ENCODE data around the gene SPACA6. TPM values are rescaled to one million over a fixed set of nuclear protein-coding genes. Genes with fewer than 3 reads are reported as not detected.
A peak's percentile ranks its signal among the peaks of the same experiment; 100 is the strongest.

The SPACA6 gene
- total RNA-seq, 1 donor from 2014 or later: 8.0 TPM

DNA sequence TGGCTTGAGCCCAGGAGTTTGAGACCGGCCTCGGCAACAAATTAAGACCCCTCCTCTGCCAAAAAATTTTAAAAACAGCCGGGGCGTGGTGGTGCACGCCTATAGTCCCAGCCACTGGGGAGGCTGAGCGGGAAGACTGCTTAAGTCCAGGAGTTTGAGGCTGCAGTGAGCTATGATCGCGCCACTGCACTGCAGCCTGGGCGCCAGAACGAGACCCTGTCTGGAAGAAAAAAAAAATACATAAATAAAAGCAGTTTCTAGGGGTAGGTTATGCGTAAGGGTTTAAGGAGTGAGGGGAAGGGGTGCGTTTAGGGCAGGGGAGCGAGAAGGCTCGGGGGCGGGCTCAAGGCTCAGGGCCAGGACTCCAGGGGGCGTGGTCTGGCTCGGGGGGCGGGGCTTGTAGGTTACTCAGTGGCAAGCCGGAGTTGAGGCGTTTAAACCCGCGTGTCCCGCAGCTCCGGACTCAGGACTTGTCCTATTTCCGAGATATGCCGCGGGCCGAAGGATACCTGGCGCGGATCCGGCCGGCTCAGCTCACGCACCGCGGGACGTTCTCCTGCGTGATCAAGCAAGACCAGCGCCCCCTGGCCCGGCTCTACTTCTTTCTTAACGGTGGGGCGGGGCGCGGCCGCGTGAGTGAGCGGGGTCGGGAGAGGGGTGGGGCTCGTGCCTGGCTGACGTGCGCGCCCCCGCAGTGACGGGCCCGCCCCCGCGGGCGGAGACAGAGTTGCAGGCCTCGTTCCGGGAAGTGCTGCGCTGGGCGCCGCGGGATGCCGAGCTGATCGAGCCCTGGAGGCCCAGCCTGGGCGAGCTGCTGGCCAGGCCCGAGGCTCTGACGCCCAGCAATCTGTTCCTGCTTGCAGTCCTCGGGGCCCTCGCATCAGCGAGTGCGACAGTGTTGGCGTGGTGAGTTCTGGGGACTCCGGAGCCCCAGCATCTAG, 10.7 kb downstream of the SPACA6 start:
- peak; percentile 94 for DNase-seq (ENCODE audit: low read depth)

DNA sequence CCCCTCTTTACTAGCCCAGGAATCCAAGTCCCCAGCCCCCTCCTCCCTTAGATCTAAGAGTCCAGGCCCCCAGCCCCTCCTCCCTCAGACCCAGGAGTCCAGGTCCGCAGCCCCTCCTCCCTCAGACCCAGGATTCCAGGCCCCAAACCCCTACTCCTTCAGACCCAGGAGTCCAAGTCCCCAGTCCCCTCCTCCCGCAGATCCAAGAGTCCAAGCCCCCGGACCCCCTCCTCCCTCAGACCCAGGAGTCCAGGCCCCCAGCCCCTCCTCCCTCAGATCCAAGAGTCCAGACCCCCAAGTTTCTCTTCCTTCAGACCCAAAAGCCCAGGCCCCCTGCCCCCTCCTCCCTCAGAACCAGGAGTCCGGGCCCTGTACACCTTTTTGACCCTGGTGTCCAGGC, 11.5 kb downstream of the SPACA6 start:
- no peak for DNase-seq (ENCODE audit: low read depth)

DNA sequence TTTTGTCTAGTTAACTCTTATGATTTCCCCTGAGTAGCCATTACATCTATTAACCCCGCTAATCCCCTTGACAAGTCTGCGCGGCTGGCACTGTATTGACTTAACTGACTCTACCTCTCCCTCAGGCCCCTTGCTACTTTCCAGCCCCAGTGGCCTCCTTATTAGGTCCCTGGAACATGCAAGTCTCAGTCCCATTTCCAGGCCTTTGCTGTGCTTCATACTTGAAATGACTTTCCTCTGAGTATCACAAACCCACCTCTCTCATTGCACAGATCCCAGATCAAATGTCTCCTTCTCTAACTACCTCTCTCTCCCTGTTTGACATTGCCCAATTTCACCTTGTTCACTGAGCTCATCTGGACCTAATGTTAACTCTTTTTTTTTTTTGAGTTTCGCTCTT, 13.2 kb downstream of the SPACA6 start:
- DNase-seq (ENCODE audit: low read depth): no peak

DNA sequence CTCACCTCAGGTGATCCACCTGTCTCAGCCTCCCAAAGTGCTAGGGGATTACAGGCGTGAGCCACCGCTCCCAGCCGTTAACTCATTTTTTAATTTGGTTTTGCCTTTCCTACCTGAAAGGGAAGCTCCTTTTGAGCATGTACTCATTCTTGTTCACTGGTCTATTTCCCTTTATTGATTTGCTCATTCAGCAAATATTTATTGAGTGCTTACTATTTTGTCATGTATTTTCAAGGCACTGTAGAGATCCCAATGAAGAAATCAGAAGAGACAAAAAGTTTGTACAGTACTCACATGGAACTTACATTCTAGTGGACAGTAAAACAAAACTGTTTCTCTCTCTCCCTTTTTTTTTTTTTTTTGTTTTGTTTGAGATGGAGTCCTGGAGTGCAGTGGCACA, 13.8 kb downstream of the SPACA6 start:
- DNase-seq (ENCODE audit: low read depth): no peak

DNA sequence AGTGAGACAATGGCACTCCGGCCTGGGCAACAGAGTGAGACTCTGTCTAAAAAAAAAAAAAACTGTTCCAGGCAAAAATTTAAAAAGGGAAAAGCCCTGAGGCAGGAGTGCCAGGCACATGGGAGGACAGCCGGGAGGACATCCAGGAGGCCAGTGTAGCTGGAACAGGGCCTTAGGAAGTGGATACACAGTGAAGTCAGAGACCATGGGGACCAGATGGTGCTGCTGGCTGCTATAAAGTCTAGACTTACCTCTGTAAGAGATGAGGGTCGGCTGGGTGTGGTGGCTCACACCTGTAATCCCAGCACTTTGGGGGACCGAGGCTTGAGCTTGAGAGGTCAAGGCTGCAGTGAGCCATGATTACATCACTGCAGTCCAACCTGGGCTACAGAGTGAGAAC, 15.7 kb downstream of the SPACA6 start:
- no peak for DNase-seq (ENCODE audit: low read depth)

DNA sequence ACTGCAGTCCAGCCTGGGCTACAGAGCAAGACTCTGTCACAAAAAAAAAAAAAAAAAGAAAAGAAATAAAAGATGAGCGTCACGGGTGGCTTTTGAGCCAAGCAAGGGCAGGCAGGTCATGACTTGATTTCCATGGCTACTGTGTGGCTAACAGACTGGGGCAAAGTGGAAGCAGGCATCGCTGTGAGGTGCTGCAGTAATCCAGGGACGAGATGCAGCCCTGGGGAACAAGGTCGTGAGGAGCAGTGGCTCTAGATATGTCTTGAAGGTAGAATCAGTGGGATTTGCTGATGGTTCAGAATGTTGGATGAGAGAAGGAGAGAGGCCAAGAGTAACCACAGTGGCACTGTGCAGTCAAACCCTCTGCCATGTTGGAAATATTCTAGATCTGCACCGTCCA, 16.4 kb downstream of the SPACA6 start:
- DNase-seq (ENCODE audit: low read depth): no peak

DNA sequence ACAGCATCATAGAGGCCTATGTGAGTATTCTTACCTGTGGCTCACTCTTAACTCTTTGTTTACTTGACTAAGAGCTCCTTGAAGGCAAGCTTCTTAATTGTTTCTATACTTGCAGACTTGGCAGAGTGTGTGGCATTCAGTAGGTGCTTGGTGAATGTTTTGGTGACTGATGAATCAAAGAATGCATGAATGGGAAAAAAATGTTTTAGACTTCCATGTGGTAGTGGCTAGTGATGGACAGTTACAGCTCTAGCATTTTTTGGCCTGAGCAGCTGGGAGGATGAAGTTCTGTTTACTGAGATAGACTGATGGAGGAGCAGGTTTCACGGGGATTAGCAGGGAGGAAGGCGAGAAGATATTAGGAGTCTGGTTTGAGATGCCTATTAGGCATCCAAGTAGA, 17.0 kb downstream of the SPACA6 start:
- DNase-seq (ENCODE audit: low read depth): no peak

DNA sequence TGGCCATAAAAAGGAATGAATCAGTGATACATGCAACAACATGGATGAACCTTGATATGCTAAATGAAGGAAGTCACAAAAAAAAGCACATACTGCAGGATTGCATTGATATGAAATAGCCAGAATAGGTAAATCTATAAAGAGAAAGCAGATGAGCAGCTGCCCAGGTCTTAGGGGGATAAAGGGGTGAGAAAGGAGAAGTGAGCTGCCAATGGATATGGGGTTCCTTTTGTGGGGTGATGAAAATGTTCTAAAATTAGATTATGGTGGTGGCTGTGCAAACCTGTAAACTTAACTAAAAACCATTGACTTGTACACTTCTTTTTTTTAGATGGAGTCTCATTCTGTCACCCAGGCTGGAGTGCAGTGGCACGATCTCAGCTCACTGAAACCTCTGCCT, 18.6 kb downstream of the SPACA6 start:
- DNase-seq (ENCODE audit: low read depth): no peak

DNA sequence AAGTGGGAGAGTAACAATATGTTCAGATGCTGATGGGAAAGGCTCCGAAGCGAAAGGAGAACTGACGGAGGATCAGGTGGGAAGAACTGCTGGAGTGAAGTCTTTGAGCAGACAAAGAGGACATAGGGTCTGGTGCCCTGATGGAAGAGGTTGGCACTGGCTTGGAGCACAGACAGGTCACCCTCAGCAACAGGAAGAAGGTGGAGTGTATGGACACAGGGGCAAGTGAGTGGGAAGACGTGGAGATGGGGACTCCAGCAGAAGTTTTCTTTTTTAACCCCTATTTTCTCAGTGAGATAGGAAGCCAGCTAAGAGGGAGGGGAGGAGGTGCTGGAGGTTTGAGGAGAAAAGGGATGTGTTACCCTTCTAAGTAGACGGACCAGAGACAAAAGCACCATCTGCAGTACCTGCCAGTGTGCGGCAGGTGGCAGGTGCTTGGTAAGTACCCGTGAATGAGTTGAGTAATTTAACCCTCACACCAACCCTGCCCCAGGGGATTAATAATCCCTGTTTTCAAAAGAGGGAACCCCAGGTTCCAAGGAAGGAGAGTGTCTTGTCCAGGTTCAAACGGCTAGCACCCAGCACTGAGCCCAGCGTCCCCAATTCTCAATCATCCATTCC, 19.4 kb downstream of the SPACA6 start:
- no peak for DNase-seq (ENCODE audit: low read depth)

DNA sequence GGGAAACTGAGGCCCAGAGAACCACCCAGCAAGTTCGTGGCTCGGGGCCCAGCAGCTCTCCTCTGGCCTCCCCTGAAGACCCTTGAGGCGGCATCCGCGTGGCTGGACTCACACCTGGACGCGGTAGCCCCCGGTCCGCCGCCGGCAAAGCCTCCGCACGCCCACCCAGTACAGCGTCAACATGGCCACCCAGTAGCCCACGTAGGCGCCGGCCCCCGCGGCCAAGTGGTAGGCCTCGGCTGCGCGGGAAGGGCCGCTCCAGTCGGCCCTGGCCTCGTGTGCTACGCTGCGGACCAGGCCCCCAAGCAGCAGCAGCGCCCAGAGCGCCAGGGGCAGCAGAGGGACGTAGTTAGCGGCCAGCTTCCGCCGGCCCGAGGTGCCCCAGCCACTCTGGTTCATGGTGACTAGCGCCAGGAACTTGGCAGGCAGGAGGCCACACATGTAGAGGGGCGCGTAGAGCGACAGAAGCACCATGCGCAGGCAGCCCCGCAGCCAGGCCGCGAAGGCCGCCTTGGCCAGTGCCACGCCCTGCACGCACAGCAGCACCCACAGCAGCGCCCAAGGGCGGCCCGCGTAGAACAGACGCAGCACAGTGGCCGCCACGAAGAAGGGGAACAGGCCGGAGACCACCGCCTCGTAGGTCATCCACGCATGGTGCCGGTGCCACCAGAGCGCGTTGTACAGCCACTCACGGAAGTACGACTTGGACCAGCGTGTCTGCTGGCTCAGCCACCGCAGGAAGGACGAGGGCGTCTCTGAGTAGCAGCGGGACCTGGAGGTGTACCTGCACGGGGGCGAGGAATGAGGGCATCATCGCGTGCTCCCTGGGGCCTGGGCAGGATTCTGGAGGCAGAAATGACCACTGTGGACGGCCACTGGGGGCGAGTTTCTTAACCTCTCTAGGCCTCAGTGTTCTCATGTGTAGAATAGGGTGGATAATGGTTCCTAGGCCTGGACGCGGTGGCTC, 20.5 kb downstream of the SPACA6 start:
- DNase-seq (ENCODE audit: low read depth): no peak

DNA sequence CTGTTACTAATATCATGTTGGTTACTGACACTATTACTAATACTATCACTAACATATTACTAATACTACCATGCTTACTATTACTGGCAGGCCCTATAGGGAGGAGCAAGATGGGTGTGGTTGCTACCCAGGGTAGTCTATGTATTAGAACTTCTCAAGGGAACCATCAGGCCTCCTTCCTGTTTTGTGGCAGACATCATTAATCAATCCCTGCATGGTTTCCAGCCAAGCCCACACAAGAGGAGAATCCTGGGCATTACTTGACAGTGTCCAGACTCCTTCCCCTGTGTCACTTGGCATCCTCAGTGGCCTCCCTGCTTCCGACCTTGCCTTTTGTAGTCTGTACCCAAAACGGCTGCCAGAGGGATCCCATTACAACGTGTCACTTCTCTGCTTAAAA, 21.7 kb downstream of the SPACA6 start:
- no peak for DNase-seq (ENCODE audit: low read depth)

DNA sequence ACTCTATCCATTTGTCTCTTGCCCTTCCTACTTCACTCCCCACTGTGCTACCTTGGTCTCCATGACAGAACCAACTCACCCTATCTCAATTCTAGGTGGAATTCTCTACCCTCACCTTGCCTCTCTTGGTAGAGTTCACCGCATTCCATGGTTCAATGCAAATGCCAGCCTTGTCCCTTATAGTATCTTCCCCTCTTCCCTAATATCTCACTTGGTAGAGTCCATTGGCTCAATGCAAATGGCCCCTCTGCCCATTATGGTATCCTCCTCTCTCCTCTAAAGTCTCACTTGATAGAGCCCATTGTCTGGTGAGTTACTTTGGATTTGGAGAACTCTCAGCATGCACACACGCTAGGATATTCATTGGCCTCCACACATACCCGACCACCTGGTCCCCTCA, 22.7 kb downstream of the SPACA6 start:
- no peak for DNase-seq (ENCODE audit: low read depth)

DNA sequence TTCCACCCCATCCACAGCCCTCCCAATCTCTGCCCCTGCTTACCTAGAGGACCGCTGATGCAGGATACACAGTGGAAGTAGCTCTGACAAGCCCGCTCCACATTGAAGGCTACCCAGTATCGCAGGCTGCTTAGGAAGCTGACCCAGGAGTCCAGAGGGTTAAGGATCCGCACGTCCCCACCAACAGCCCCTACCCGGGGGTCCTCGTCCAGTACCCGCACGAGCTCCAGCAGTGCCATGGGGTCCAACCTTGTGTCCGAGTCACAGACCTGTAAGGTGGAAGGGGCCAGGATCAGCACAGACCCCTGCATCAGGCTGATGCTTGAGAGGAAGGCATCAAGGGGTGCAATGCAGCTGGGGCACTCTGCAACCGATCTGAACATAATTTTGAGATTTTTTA, 23.8 kb downstream of the SPACA6 start:
- DNase-seq (ENCODE audit: low read depth): no peak

DNA sequence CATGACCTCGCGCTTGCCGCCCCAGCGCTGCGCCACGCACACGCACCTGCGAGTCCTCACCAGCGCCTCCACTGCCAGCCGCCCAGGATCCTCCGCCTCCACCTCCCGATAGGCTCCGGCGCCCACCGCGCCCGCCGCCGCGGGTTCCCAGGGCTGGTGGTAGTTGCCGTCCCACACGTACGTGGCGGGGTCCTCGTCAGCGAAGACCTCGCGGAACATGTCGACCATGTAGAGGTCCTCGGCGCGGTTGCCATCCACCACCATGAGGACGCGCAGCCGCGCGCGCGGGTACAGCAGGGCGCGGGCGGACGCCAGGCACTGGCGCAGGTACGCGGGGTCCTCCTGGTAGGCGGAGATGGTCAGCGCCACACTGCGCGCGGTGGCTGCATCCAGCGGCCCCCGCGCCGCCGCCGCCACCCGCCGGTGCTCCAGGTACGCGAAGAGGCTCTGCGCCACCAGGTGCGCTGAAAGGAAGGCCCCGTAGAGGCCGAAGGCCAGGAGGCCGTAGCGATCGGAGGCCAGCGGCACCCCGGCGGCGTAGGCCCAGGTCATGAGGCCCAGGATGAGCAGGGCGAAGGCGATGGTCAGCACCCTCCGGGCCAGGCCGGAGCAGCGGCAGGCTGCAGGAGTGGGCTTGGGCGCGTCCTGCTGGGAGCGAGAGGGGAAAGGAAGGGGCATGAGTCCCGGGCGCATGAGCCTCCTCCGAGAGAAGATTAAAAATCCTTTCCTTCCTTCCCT, 26.3 kb downstream of the SPACA6 start:
- DNase-seq (ENCODE audit: low read depth): no peak

DNA sequence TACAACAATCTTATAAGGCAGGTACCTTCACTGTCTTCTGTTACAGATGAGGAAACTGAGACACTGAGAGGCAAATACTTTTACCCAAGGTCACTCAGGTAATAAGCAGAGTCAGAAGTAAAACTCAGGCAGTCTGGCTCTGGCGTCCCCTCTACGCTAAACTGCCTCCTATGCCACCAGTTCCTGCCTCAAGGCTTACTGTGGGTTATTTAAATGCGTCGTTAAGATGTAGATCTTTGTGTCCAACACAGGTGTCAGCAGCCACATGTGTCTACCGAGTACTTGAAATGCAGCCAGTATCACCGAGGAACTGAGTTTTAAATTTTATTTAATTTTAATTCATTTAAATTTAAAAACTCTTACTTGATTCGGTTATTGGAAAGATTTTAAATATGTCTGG, 28.8 kb downstream of the SPACA6 start:
- DNase-seq (ENCODE audit: low read depth): no peak

DNA sequence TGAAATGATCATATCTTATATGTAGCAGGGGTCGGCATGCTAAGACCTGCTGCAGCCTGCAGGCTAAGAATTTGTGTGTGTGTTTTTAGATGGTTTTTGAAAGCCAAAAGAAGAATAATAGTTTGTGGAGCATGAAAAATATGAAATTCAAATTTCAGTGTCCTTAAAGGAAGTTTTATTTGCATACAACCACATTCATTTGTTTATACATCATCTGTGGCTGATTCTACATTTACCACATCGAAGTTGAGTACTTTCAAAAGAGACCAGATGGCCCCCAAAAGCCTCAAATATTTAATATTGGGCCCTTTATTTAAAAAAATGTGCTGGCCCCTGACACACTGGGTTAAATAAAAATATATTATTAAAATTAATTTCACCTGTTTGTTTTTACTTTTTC, 29.4 kb downstream of the SPACA6 start:
- no peak for DNase-seq (ENCODE audit: low read depth)

DNA sequence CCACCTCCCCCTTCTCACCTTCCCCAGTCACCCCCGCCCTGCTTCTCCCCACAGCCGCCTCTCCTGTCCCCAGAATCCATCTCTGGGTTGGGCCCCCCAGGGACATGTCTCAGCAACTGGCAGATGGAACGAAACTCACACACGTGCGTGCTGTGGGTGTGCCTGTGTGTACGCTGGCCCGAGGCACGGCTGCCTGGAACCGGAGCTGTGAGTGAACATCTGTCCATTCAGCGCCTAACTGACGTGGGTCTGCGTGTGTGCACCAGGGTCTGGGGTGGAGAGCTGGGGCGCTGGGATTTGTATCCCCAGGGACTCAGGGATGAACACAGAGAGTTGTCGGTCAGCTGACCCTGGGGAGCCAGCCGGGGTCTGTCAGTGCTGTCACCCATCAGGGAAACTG, 31.4 kb downstream of the SPACA6 start:
- peak; percentile 72 for DNase-seq (ENCODE audit: low read depth)

DNA sequence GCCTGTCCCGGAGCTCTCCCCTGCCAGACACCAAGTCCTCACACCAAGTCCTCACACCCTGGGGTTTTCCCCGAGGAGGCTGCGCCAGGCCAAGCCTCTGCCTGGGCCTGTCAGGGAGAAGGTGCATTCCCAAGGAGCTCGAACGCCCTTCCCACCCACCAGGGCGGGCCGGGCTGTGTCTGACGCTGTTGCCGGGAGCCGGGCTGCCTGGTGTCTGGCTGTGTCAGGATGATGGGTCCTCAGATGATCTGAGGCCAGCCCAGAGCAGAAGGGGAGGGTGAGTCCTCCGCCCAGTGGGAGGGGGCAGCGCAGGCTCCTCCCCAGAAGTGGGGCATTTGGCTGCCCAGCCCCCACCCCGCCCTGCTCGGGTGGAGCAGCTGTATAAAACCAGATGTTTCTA, 32.9 kb downstream of the SPACA6 start:
- DNase-seq (ENCODE audit: low read depth): peak; percentile 88

DNA sequence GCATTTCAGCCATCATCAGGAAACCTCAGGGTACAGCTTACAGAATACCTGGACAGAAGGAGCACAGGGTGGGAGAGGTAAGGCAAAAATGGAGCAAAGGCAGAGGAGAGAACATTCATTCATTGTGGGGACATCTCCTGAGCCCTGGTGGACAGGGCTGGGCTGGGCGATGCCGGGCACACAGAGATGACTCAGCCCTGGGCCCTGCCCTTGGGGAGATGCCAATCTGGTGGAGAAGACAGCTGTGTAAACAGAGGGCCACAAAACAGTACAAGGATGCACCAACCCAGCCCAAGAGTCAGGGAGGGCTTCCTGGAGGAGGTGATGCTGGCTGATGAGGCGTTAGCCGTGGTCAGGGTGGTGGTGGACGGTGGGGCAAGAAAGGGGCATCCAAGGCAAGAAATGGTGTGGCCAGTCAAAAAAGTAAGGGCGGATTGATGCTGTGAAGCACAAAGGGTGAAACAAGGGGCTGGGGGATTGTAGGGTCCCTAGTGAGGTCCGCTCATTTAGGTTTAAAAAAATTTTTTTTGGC, 34.3 kb downstream of the SPACA6 start:
- DNase-seq (ENCODE audit: low read depth): peak; percentile 93

DNA sequence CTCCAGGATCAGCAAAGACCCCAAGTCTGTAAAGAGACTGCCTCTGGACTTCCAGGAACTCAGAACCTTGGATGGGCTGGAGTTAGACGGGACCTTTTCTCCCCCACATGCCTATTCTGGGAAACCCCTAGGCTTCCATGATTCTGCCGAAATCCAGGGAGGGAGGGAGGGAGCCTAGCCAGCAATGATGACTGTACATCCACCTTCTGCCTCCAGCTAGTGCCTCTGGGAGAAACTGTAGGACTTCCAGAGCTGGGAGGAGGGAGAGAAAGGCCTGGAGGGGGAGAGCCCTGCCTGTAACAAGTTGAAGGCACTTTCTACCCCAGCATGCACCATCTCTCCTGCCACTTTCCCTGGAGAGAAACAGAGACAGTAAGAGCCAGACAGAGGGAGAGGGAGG, 36.7 kb downstream of the SPACA6 start:
- no peak for DNase-seq (ENCODE audit: low read depth)
